ENCODE data around the gene LUC7L.
"Not testable (repeated sequence)": the region's sequence is repeated elsewhere in the genome, so short reads cannot be mapped to it uniquely, and the experiment has no call there.

LUC7L gene

GRCh38 chr16:263182-263774, 34.0 kb upstream of the LUC7L start:
- no peak for DNase-seq

- no peak for DNase-seq
These were observed 33.0 kb upstream of the LUC7L start for GRCh38 chr16:262121-262745.

- DNase-seq = no peak
These were observed 31.9 kb upstream of the LUC7L start for GRCh38 chr16:261031-261691.

- DNase-seq = no peak
These were observed 31.1 kb upstream of the LUC7L start for GRCh38 chr16:260326-260725.

- DNase-seq = no peak
These were observed 30.6 kb upstream of the LUC7L start for GRCh38 chr16:259814-260253.

GRCh38 chr16:259226-259625, 30.0 kb upstream of the LUC7L start:
- DNase-seq = no peak

- not testable (repeated sequence) for DNase-seq
These were observed 28.8 kb upstream of the LUC7L start for GRCh38 chr16:258091-258490.

- DNase-seq = no peak
These were observed 25.9 kb upstream of the LUC7L start for GRCh38 chr16:255183-255582.

- DNase-seq = no peak
These were observed 25.2 kb upstream of the LUC7L start for GRCh38 chr16:254461-254860.

GRCh38 chr16:253833-254232, 24.6 kb upstream of the LUC7L start:
- no peak for DNase-seq

- DNase-seq = no peak
These were observed 23.4 kb upstream of the LUC7L start for GRCh38 chr16:252366-253337.

- DNase-seq = no peak
These were observed 20.2 kb upstream of the LUC7L start for GRCh38 chr16:249431-249830.

GRCh38 chr16:247027-247426, 17.8 kb upstream of the LUC7L start:
- no peak for DNase-seq

GRCh38 chr16:245105-245504, 15.9 kb upstream of the LUC7L start:
- DNase-seq = no peak

- no peak for DNase-seq
These were observed 14.1 kb upstream of the LUC7L start for GRCh38 chr16:243348-243747.

GRCh38 chr16:242281-242680, 13.0 kb upstream of the LUC7L start:
- no peak for DNase-seq

GRCh38 chr16:240559-240958, 11.3 kb upstream of the LUC7L start:
- DNase-seq = no peak

- DNase-seq = no peak
These were observed 10.7 kb upstream of the LUC7L start for GRCh38 chr16:239948-240277.

GRCh38 chr16:234468-235305, 5.4 kb upstream of the LUC7L start, which contains the start of gene FAM234A:
FAM234A (plus strand) TSS chr16:234821; CDS start chr16:254414, 19,593 bp downstream.
- DNase-seq = peak; percentile 97

GRCh38 chr16:230949-231348, 1.7 kb upstream of the LUC7L start:
- no peak for DNase-seq

GRCh38 chr16:230351-230750, 1.1 kb upstream of the LUC7L start:
- DNase-seq = not testable (repeated sequence)

- DNase-seq = no peak
These were observed 557 bp upstream of the LUC7L start for GRCh38 chr16:229731-230281.

Measured in activated CD8-positive, alpha-beta memory T cell treated with anti-CD3 and anti-CD28 coated beads for 24 hours (primary cell).